ENCODE data around the gene PFKFB3.
"Not testable (repeated sequence)": the region's sequence is repeated elsewhere in the genome, so short reads cannot be mapped to it uniquely, and the experiment has no call there.

PFKFB3 gene

GRCh38 chr10:6274040-6274439 lies 71.3 kb downstream of the PFKFB3 start:
- Mint-ChIP-seq H3K4me3 (no peak overlapping the region), H3K4me1 (peaks cover 50% of the 10 kb centered on the region), H3K36me3 (peaks cover 4% of the 10 kb centered on the region), H3K27me3 (no peaks in the 10 kb centered on the region), H3K9me3 (no peaks in the 10 kb centered on the region), H3K27ac (no peak overlapping the region)

GRCh38 chr10:6274484-6274883 lies 71.8 kb downstream of the PFKFB3 start:
- Mint-ChIP-seq H3K9me3 (no peaks in the 10 kb centered on the region), H3K4me3 (no peak overlapping the region), H3K27me3 (no peaks in the 10 kb centered on the region), H3K4me1 (peaks cover 46% of the 10 kb centered on the region), H3K36me3 (peaks cover 4% of the 10 kb centered on the region), H3K27ac (no peak overlapping the region)

- H3K27ac Mint-ChIP-seq, result peak overlapping the region; percentile 99
- H3K27me3 Mint-ChIP-seq, result no peaks in the 10 kb centered on the region
- H3K4me1 Mint-ChIP-seq, result peaks cover 39% of the 10 kb centered on the region
- H3K9me3 Mint-ChIP-seq, result no peaks in the 10 kb centered on the region
- H3K36me3 Mint-ChIP-seq, result peaks cover 4% of the 10 kb centered on the region
- peak overlapping the region; percentile 77 for H3K4me3 Mint-ChIP-seq
Observed at GRCh38 chr10:6275022-6275997, 72.6 kb downstream of the PFKFB3 start.

DNA sequence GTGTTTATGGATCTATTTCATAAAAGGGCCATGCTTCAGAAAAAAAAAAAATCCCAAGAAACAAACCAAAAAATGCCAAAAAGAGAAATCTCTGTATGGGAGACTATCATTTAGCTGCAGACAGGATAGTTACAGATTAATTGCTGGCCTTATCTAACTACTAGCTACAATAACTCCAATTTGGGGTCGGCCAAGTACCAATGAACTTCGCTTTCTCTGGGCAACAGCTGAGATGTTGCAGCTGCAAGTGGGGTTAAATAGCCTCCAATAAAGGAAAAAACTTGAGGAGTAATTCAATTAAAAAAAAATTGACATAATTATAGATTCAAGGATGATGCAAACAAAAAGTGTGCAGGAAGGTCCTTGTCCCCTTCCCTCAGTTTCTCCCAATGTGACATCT lies 73.6 kb downstream of the PFKFB3 start:
- H3K27ac Mint-ChIP-seq, result no peak overlapping the region
- H3K36me3 Mint-ChIP-seq, result peaks cover 4% of the 10 kb centered on the region
- H3K4me3 Mint-ChIP-seq, result no peak overlapping the region
- peaks cover 31% of the 10 kb centered on the region for H3K4me1 Mint-ChIP-seq
- no peaks in the 10 kb centered on the region for H3K27me3 Mint-ChIP-seq
- no peaks in the 10 kb centered on the region for H3K9me3 Mint-ChIP-seq

GRCh38 chr10:6278519-6279120 lies 75.9 kb downstream of the PFKFB3 start:
- peaks cover 4% of the 10 kb centered on the region for H3K36me3 Mint-ChIP-seq
- no peak overlapping the region for H3K4me3 Mint-ChIP-seq
- H3K27ac Mint-ChIP-seq, result no peak overlapping the region
- no peaks in the 10 kb centered on the region for H3K9me3 Mint-ChIP-seq
- no peaks in the 10 kb centered on the region for H3K27me3 Mint-ChIP-seq
- peaks cover 28% of the 10 kb centered on the region for H3K4me1 Mint-ChIP-seq

DNA sequence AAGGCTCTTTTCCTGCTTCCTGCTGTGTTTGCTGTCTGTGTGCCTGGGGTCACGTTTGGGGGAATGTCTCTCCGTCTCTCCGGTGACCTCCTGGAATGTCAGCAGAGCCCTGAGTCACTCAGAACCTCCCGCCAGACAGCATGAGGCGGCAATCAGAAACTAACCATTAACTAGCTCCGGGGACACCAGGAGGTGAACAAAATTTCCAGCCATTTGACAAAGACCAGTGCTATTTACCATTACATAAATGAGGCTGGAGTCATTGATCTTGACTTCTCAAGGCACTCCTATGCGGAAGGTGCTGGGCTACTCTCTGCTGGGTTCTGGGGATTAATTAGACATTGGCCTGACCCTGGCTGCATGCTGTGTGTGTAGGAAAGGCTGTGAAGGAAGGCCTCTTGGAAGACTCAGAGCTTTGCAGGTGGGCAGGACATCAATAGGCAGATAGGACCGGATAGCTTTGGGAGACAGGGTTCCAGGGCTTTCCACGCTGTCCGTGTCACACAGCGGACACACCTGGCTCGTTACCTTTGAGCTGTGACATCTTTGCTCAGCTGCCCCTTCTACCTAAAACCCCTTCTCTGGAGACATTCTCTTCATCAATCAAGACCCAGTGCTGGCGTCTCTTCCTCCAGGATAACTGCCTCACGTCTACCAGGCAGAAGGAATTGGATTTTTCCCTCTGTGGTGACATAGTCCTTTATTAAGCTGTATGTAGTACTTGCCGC lies 77.0 kb downstream of the PFKFB3 start:
- H3K4me1 Mint-ChIP-seq, result peaks cover 28% of the 10 kb centered on the region
- H3K9me3 Mint-ChIP-seq, result no peaks in the 10 kb centered on the region
- peaks cover 4% of the 10 kb centered on the region for H3K36me3 Mint-ChIP-seq
- no peak overlapping the region for H3K4me3 Mint-ChIP-seq
- H3K27ac Mint-ChIP-seq, result no peak overlapping the region
- H3K27me3 Mint-ChIP-seq, result no peaks in the 10 kb centered on the region

DNA sequence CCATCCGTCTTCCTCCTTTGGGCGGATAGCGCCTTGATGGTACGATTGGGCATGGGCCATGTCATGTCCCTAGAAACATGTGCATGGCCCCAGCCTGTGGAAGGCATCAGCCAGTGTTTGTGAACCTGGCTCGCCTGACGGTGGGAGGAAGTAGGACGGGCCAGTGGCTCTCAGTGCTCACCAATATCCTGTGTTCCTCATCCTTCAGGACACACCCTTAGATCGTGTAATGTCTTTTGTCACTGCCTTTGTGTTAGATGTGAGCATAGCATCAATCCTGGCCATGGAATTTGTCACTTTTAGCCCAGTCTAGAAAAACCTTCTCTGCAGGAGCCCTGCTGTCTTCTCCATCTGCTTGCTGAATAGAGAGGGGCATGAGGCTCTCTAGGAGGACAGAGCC lies 77.6 kb downstream of the PFKFB3 start:
- Mint-ChIP-seq H3K9me3 (no peaks in the 10 kb centered on the region), H3K27ac (no peak overlapping the region), H3K36me3 (no peaks in the 10 kb centered on the region), H3K27me3 (no peaks in the 10 kb centered on the region), H3K4me3 (no peak overlapping the region), H3K4me1 (peaks cover 22% of the 10 kb centered on the region)

- H3K27ac Mint-ChIP-seq, result no peak overlapping the region
- no peak overlapping the region for H3K4me3 Mint-ChIP-seq
- no peaks in the 10 kb centered on the region for H3K36me3 Mint-ChIP-seq
- H3K4me1 Mint-ChIP-seq, result peaks cover 6% of the 10 kb centered on the region
- no peaks in the 10 kb centered on the region for H3K9me3 Mint-ChIP-seq
- no peaks in the 10 kb centered on the region for H3K27me3 Mint-ChIP-seq
Observed at GRCh38 chr10:6282454-6282958, 79.8 kb downstream of the PFKFB3 start.

GRCh38 chr10:6283655-6284054 lies 80.9 kb downstream of the PFKFB3 start:
- H3K27me3 Mint-ChIP-seq, result no peaks in the 10 kb centered on the region
- H3K9me3 Mint-ChIP-seq, result no peaks in the 10 kb centered on the region
- no peak overlapping the region for H3K4me3 Mint-ChIP-seq
- no peaks in the 10 kb centered on the region for H3K36me3 Mint-ChIP-seq
- H3K4me1 Mint-ChIP-seq, result peaks cover 4% of the 10 kb centered on the region
- H3K27ac Mint-ChIP-seq, result peak overlapping the region; percentile 36

DNA sequence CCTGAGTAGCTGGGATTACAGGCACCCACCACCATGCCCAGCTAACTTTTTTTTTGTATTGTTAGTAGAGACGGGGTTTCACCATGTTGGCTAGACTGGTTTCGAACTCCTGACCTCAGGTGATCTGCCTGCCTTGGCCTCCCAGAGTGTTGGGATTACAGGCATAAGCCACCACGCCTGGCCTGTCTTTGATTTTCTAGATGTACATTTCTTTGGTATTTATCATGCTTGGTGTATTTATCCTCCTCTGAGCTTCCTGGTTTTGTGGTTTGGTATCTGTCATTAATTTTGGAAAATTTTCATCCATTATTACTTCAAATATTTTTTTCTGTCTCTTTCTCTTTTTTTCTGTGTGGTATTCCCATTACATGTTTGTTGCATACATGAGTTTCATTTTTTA lies 87.9 kb downstream of the PFKFB3 start:
- not testable (repeated sequence) for H3K9me3 Mint-ChIP-seq, H3K27me3 Mint-ChIP-seq, H3K4me3 Mint-ChIP-seq, H3K27ac Mint-ChIP-seq, H3K36me3 Mint-ChIP-seq
- peaks cover 38% of the 10 kb centered on the region for H3K4me1 Mint-ChIP-seq

GRCh38 chr10:6292741-6293151 lies 90.0 kb downstream of the PFKFB3 start:
- Mint-ChIP-seq H3K27me3 (no peaks in the 10 kb centered on the region), H3K9me3 (peaks cover 4% of the 10 kb centered on the region), H3K4me3 (no peak overlapping the region), H3K27ac (peak overlapping the region; percentile 70), H3K36me3 (no peaks in the 10 kb centered on the region), H3K4me1 (peaks cover 47% of the 10 kb centered on the region)

GRCh38 chr10:6296425-6296824 lies 93.7 kb downstream of the PFKFB3 start:
- H3K4me1 Mint-ChIP-seq, result peaks cover 56% of the 10 kb centered on the region
- H3K27ac Mint-ChIP-seq, H3K27me3 Mint-ChIP-seq, H3K36me3 Mint-ChIP-seq, H3K9me3 Mint-ChIP-seq, H3K4me3 Mint-ChIP-seq: not testable (repeated sequence)

- Mint-ChIP-seq H3K4me3 (no peak overlapping the region), H3K27me3 (no peaks in the 10 kb centered on the region), H3K9me3 (peaks cover 4% of the 10 kb centered on the region), H3K36me3 (no peaks in the 10 kb centered on the region), H3K27ac (no peak overlapping the region), H3K4me1 (peaks cover 52% of the 10 kb centered on the region)
Observed at GRCh38 chr10:6296828-6297251, 94.1 kb downstream of the PFKFB3 start.

DNA sequence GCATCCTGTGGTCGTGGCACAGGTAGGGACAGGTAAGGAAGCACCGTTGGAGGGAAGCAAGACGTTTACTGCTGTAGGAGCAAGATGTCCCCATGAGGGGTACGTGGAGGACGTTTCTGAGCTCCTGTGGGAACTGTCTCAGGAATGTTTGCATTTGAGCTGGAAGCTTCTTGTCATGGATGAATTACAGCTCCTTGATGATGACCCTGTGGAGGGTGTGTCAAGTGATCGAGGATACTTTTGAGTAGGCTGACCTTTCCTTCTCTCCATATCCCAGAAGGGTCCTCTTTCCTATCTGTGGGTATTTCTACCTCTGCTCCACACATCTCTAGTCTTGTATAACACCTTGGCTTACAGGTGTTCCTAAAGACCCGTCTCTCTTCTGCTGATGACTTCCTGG lies 94.8 kb downstream of the PFKFB3 start:
- Mint-ChIP-seq H3K36me3 (no peaks in the 10 kb centered on the region), H3K4me3 (no peak overlapping the region), H3K27me3 (no peaks in the 10 kb centered on the region), H3K9me3 (peaks cover 4% of the 10 kb centered on the region), H3K4me1 (peaks cover 48% of the 10 kb centered on the region), H3K27ac (no peak overlapping the region)

GRCh38 chr10:6297951-6298381 lies 95.2 kb downstream of the PFKFB3 start:
- Mint-ChIP-seq H3K36me3 (no peaks in the 10 kb centered on the region), H3K27me3 (no peaks in the 10 kb centered on the region), H3K9me3 (peaks cover 4% of the 10 kb centered on the region), H3K4me1 (peaks cover 43% of the 10 kb centered on the region), H3K4me3 (no peak overlapping the region), H3K27ac (no peak overlapping the region)
